ENCODE results near the gene CAPN12. TPM values are rescaled to one million over a fixed set of nuclear protein-coding genes. Genes with fewer than 3 reads are reported as not detected.
"Not testable (repeated sequence)": the region's sequence is repeated elsewhere in the genome, so short reads cannot be mapped to it uniquely, and the experiment has no call there.

Gene CAPN12, protein sequence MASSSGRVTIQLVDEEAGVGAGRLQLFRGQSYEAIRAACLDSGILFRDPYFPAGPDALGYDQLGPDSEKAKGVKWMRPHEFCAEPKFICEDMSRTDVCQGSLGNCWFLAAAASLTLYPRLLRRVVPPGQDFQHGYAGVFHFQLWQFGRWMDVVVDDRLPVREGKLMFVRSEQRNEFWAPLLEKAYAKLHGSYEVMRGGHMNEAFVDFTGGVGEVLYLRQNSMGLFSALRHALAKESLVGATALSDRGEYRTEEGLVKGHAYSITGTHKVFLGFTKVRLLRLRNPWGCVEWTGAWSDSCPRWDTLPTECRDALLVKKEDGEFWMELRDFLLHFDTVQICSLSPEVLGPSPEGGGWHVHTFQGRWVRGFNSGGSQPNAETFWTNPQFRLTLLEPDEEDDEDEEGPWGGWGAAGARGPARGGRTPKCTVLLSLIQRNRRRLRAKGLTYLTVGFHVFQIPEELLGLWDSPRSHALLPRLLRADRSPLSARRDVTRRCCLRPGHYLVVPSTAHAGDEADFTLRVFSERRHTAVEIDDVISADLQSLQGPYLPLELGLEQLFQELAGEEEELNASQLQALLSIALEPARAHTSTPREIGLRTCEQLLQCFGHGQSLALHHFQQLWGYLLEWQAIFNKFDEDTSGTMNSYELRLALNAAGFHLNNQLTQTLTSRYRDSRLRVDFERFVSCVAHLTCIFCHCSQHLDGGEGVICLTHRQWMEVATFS
- total RNA-seq (1 to 10 TPM in 1 of 2 donors, under 1 TPM in 1; 0.69 to 1.1 TPM), polyA plus RNA-seq (ENCODE audit: insufficient read length in 2 of 2) (1 to 10 TPM; 2.5 to 2.8 TPM)
- long read RNA-seq, donor 1, partial matches to known transcripts, result 0 of 1 reads
- long read RNA-seq, donor 1, other reads (novel, unspliced or antisense), result 0 of 1 reads
- long read RNA-seq, donor 2, partial matches to known transcripts, result 0 of 2 reads
- long read RNA-seq, donor 2, other reads (novel, unspliced or antisense), result 0 of 2 reads
- long read RNA-seq, donor 3, result 0 reads
- long read RNA-seq, donor 4, partial matches to known transcripts, result 0 of 1 reads
- long read RNA-seq, donor 4, other reads (novel, unspliced or antisense), result 0 of 1 reads

DNA sequence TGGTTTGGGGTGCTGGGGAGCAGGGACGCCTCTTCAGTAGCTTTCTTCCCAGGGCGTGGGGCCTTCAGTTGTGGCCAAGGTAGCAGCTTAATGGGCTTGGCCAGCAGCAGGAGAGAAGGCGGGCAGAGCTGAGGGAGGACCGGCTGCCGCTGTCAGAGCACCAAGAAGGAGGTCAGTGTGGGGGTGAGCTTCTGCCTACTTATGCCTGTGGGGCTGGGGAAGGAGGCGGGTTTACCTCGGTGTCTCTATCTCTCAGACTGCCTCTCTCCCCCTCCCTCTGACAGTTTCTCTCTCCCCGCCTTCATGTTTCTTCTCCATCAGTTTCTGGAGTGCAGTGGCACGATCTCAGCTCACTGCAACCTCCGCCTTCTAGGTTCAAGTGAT, at the start of gene CAPN12:
Gene CAPN12 (minus strand): TSS at position 177 of the 384 bp plus-strand sequence. CDS start 309 bp downstream, outside the sequence.
- Histone ChIP-seq H3K36me3 (ENCODE audit: control insufficient read depth, insufficient read depth, low read length) (no peaks in the 10 kb centered on the region), H3K27ac (ENCODE audit: low read depth, low read length) (no peak within 1 kb of the TSS), H3K9me3 (ENCODE audit: control insufficient read depth, insufficient read depth, low read length) (no peaks in the 10 kb centered on the region), H3K4me1 (ENCODE audit: control insufficient read depth, insufficient read depth, low read length) (no peaks in the 10 kb centered on the region), H3K4me3 (ENCODE audit: low read depth, low read length) (no peak within 1 kb of the TSS), H3K27me3 (ENCODE audit: control insufficient read depth, insufficient read depth, low read length) (no peaks in the 10 kb centered on the region)
- no peak for DNase-seq (ENCODE audit: low read depth in 4 of 6, low spot score in 6 of 6)
- WGBS (ENCODE audit: insufficient coverage), result 92% methylated on average over 7 of the region's 10 CpGs

DNA sequence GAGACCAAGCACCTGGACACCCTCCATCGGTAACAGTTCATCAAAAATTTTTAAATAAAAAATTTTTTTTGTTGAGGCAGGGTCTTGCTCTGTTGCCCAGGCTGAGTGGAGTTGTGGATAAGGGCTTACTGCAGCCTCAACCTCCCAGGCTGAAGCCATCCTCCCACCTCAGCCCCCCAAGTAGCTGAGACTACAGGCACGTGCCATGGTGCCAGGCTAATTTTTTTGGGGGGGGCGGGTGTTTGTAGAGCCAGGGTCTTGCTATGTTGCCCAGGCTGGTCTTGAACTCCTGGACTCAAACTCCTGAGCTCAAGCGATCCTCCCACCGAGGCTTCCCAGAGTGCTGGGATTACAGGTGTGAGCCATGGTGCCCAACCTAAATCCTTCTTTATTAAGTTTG, 49.4 kb upstream of the CAPN12 start:
- Histone ChIP-seq H3K4me1 (ENCODE audit: control insufficient read depth, insufficient read depth, low read length) (peaks cover 9% of the 10 kb centered on the region), H3K4me3 (ENCODE audit: low read depth, low read length) (no peak overlapping the region), H3K27ac (ENCODE audit: low read depth, low read length) (no peak overlapping the region), H3K36me3 (ENCODE audit: control insufficient read depth, insufficient read depth, low read length) (no peaks in the 10 kb centered on the region), H3K27me3 (ENCODE audit: control insufficient read depth, insufficient read depth, low read length) (peaks cover 4% of the 10 kb centered on the region), H3K9me3 (ENCODE audit: control insufficient read depth, insufficient read depth, low read length) (no peaks in the 10 kb centered on the region)
- 90% methylated on average over 2 of the region's 5 CpGs for WGBS (ENCODE audit: insufficient coverage)
- DNase-seq (ENCODE audit: low read depth in 4 of 6, low spot score in 6 of 6), result no peak

DNA sequence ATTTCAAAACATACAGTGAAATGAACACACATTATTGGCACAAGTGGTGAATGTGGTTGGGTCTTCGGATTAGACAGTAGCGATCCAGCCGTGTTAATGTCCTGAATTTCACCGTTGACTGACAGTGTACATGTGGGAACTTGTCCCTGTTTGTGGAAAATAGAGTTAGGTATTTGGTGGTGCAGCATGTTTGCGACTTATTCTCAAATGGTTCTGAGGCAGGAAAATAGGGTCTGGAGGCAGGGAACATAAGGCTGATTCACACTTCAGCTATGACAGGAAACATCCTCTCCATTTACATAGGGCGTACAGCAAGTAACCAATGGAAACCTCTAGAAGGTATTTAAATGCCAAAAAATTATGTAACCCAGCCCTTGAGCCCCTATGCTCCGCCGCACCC, 48.9 kb upstream of the CAPN12 start:
- H3K27ac ChIP-seq (ENCODE audit: low read depth, low read length), result no peak overlapping the region
- 100% methylated on average over 1 of the region's 8 CpGs for WGBS (ENCODE audit: insufficient coverage)
- no peaks in the 10 kb centered on the region for H3K9me3 ChIP-seq (ENCODE audit: control insufficient read depth, insufficient read depth, low read length)

DNA sequence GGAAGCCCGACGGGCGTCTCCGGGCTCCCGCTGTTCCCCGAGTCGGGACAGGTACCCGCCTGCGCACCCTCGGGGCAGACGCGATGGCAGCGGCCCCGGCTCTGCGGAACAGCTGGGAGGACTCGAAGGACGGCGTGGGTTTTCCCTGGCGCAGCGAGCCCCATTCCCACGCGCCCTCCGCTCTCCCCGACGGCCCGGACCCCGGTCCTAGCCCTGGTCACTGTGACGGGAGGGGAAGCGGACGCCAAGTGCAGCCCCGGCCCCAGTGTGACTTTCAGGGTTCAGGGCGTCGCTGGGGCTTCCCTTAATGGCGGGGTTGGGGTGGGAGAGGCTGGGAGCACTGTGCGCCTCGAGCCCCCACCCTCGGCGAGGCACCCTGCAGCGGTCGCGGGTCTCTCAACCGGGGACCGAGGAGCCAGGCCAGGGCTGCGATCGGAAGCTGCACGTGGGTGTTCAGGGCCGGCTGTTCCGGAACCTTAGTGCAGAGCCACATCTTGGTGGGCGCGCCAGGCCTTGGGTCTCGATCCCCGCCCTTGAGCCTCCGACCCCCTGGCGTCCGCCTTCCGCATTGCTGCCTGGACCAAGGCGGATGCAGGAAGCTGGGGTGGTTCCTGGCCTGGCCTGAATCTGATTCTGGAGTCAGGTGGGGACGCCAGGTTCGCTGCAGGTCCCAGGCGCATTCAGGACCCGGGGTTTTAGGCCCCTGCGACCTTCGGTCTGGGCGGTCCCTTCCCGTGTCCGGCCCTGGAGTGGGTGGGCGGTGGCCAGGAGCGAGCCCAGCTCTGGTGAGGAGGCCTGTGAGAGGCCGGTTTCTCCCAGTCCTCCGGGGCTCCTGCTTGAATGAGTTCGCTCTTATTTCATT, 48.2 kb upstream of the CAPN12 start:
- H3K27me3 ChIP-seq (ENCODE audit: control insufficient read depth, insufficient read depth, low read length), result peaks cover 4% of the 10 kb centered on the region
- no peaks in the 10 kb centered on the region for H3K36me3 ChIP-seq (ENCODE audit: control insufficient read depth, insufficient read depth, low read length)
- H3K27ac ChIP-seq (ENCODE audit: low read depth, low read length), result no peak overlapping the region
- no peaks in the 10 kb centered on the region for H3K9me3 ChIP-seq (ENCODE audit: control insufficient read depth, insufficient read depth, low read length)
- DNase-seq (ENCODE audit: low read depth in 4 of 6, low spot score in 6 of 6), result peak in 1 of 6 donors; percentile 23
- peak overlapping the region; percentile 18 for H3K4me3 ChIP-seq (ENCODE audit: low read depth, low read length)
- peaks cover 9% of the 10 kb centered on the region for H3K4me1 ChIP-seq (ENCODE audit: control insufficient read depth, insufficient read depth, low read length)
- 6% methylated on average over 56 of the region's 71 CpGs for WGBS (ENCODE audit: insufficient coverage)

More for the DNA sequence above, 48.9 kb upstream of the CAPN12 start:
- no peak for DNase-seq (ENCODE audit: low read depth in 4 of 6, low spot score in 6 of 6)
- Histone ChIP-seq H3K4me3 (ENCODE audit: low read depth, low read length) (no peak overlapping the region), H3K27me3 (ENCODE audit: control insufficient read depth, insufficient read depth, low read length) (peaks cover 4% of the 10 kb centered on the region), H3K36me3 (ENCODE audit: control insufficient read depth, insufficient read depth, low read length) (no peaks in the 10 kb centered on the region), H3K4me1 (ENCODE audit: control insufficient read depth, insufficient read depth, low read length) (peaks cover 9% of the 10 kb centered on the region)

DNA sequence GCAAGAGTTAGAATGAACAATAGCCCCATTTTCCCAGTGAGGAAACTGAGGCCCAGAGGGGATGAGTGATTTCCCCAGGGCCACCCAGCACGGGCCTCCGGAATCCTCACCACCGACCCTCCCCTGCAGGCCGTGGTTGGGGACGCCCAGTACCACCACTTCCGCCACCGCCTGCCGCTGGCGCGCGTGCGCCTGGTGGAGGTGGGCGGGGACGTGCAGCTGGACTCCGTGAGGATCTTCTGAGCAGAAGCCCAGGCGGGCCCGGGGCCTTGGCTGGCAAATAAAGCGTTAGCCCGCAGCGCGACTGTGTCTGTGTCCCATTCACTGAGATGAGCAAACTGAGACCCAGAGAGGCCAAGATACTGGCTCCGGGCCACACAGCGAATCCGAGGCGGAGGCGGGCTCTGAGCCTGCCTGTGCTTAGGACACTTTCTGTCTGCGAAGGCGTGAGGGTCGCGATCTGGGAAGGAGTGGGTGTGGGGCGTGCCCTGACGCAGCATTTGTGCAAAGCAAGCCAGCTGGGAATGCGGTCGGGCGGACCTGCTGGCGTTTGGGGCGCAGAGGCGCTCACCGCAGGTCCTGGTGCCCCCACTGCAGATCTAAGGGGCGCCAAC, 47.3 kb upstream of the CAPN12 start:
- not testable (repeated sequence) for H3K27ac ChIP-seq (ENCODE audit: low read depth, low read length); H3K9me3 ChIP-seq (ENCODE audit: control insufficient read depth, insufficient read depth, low read length); H3K27me3 ChIP-seq (ENCODE audit: control insufficient read depth, insufficient read depth, low read length); H3K4me1 ChIP-seq (ENCODE audit: control insufficient read depth, insufficient read depth, low read length); H3K4me3 ChIP-seq (ENCODE audit: low read depth, low read length); H3K36me3 ChIP-seq (ENCODE audit: control insufficient read depth, insufficient read depth, low read length); DNase-seq (ENCODE audit: low read depth in 4 of 6, low spot score in 6 of 6)
- no CpG with 5 or more reads among the region's 40 CpGs for WGBS (ENCODE audit: insufficient coverage)

DNA sequence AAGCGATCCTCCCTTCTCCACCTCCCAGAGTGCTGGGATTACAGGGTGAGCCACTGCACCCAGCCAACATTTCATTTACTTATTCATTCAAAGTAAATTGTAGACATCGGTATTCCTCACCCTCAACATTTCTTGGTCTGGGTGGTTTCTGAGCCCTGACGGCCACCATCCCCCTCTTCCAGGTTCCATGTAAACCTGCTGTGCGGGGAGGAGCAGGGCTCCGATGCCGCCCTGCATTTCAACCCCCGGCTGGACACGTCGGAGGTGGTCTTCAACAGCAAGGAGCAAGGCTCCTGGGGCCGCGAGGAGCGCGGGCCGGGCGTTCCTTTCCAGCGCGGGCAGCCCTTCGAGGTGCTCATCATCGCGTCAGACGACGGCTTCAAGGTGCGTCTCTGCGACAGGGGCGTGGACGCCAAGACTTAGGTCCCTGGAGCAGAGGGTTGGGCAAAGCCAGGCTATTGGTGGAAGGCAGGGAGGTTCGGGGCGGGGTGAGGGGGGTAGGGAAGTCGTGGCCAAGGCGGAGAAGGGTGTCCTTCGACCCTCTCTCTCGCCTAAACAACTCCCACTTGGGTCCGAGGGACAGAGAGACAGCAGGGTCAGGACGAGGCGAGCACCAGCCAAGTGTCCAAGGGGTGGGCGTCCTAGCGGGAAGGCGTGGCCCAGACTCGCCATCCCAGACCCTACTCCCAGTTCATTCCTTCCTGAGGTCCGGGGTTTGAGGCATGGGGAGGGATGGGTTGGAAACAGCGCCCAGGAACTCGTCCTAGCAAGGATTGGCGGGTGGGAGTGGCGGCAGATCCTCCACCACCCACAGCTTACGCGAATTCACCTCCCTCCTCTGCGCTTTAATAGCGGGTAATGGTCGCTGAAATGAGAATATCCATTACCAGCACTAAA, 46.5 kb upstream of the CAPN12 start:
- WGBS (ENCODE audit: insufficient coverage), result 0% methylated on average over 1 of the region's 49 CpGs
- H3K4me1 ChIP-seq (ENCODE audit: control insufficient read depth, insufficient read depth, low read length); H3K4me3 ChIP-seq (ENCODE audit: low read depth, low read length); H3K9me3 ChIP-seq (ENCODE audit: control insufficient read depth, insufficient read depth, low read length); DNase-seq (ENCODE audit: low read depth in 4 of 6, low spot score in 6 of 6); H3K27me3 ChIP-seq (ENCODE audit: control insufficient read depth, insufficient read depth, low read length); H3K36me3 ChIP-seq (ENCODE audit: control insufficient read depth, insufficient read depth, low read length); H3K27ac ChIP-seq (ENCODE audit: low read depth, low read length): not testable (repeated sequence)

DNA sequence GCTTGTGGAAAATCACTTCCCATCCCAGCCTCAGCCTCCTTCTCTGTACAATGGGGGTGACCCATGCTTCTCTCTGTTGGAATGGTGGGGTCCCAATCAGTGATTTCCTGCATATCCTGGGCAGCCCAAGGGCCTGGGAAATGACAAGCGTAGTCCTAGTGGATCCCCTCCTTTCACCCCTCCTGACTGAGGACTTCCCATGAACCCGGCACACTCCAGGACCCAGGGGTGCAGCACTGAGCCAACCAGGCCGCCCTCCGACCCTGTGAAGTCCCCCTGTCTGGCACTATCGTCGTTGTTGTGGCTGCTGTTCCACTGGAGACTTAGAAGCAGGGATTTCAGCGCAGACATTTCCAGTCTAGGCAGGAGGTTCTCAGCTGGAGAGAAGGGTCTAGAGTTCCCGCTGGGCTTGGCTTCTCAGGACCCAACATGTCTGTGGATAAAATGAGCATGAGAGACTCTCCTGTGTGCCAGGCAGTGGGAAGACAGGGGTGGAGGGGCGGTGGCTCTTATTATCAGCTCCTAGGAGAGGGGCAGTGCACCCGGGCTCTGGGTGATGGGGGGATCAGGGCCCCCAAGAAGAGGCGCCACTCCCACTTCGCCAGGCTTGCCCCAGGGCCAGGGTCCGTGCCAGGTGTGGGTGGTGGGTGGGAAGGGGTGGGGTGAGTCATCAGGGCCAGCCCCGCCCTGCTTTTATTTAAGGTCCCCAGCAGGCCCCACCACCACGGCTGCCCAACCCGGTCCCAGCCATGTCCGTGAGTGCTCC, 44.4 kb upstream of the CAPN12 start, which contains the start of gene LGALS7B:
Gene LGALS7B (plus strand): TSS at position 723 of the 766 bp plus-strand sequence. CDS start 27 bp downstream, at position 750.
- Histone ChIP-seq H3K4me3 (ENCODE audit: low read depth, low read length) (no peak within 1 kb of the TSS), H3K9me3 (ENCODE audit: control insufficient read depth, insufficient read depth, low read length) (no peaks in the 10 kb centered on the region), H3K4me1 (ENCODE audit: control insufficient read depth, insufficient read depth, low read length) (peaks cover 9% of the 10 kb centered on the region), H3K27ac (ENCODE audit: low read depth, low read length) (no peak within 1 kb of the TSS), H3K36me3 (ENCODE audit: control insufficient read depth, insufficient read depth, low read length) (no peaks in the 10 kb centered on the region), H3K27me3 (ENCODE audit: control insufficient read depth, insufficient read depth, low read length) (peaks cover 4% of the 10 kb centered on the region)
- 54% methylated on average over 8 of the region's 17 CpGs for WGBS (ENCODE audit: insufficient coverage)
- DNase-seq (ENCODE audit: low read depth in 4 of 6, low spot score in 6 of 6), result no peak

Data from spinal cord (tissue), 10 donors.